ENCODE data around the gene C6orf141. TPM values are rescaled to one million over a fixed set of nuclear protein-coding genes. Genes with fewer than 3 reads are reported as not detected.

Gene C6orf141
- total and polyA plus RNA-seq, 10 of the 15 experiments (the other 5 are each of a cell fraction or from before 2014, with no cell fraction given): 0.05 to 0.19 TPM; not detected in 8

GRCh38 chr6:49526598-49526997 is 23.9 kb upstream of the C6orf141 start:
- POLR2A ChIA-PET: interaction anchor here (1.0 kb wide), 1 partner anchor 9 kb away, joined by 3 read pairs; no protein-coding TSS in a partner anchor
- no peak overlapping the region for H2AFZ ChIP-seq (ENCODE audit: control insufficient read depth, low read depth, low read length)
- RAD21 ChIA-PET (ENCODE audit: unreplicated experiment): no interaction called here
- ATAC-seq (no peak), DNase-seq (ENCODE audit: low read depth, low spot score) (no peak), FAIRE-seq (no peak)
- TF ChIP-seq USF2 (IDR thresholded peaks at IDR 0.05; ENCODE audit: borderline replicate concordance, low read depth, low read length) (no peak), FOXK2 (IDR thresholded peaks at IDR 0.05) (no peak), CBX3 (IDR thresholded peaks at IDR 0.05; ENCODE audit: borderline replicate concordance, low read depth) (no peak), ZNF217 (IDR thresholded peaks at IDR 0.05) (no peak), POLR2A (IDR thresholded peaks at IDR 0.05; ENCODE audit: low read depth, low read length) (no peak), BCL11A (IDR thresholded peaks at IDR 0.05; ENCODE audit: low read depth, low read length) (no peak), TAF1 (IDR thresholded peaks at IDR 0.05; ENCODE audit: borderline replicate concordance, low read depth, low read length) (no peak), NFYA (IDR thresholded peaks at IDR 0.05; ENCODE audit: borderline replicate concordance, low read depth, low read length) (no peak), BCLAF1 (IDR thresholded peaks at IDR 0.05) (no peak), MXI1 (IDR thresholded peaks at IDR 0.05; ENCODE audit: low read depth, low read length) (no peak), POLR2AphosphoS5 (IDR thresholded peaks at IDR 0.05; ENCODE audit: low read length) (no peak), SIX5 (IDR thresholded peaks at IDR 0.05; ENCODE audit: low read depth, low read length, severe bottlenecking) (no peak), ZNF622 (IDR thresholded peaks at IDR 0.05) (no peak), SRF (IDR thresholded peaks at IDR 0.05; ENCODE audit: low read depth in 2 of 2, low read length in 2 of 2) (no peak)
- TF ChIP-seq, protein P1, sequence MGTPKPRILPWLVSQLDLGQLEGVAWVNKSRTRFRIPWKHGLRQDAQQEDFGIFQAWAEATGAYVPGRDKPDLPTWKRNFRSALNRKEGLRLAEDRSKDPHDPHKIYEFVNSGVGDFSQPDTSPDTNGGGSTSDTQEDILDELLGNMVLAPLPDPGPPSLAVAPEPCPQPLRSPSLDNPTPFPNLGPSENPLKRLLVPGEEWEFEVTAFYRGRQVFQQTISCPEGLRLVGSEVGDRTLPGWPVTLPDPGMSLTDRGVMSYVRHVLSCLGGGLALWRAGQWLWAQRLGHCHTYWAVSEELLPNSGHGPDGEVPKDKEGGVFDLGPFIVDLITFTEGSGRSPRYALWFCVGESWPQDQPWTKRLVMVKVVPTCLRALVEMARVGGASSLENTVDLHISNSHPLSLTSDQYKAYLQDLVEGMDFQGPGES (IDR thresholded peaks at IDR 0.05): no peak
- in situ Hi-C loops (cut with MboI): loop anchor here (5.0 kb wide), 1 partner anchor 81 kb away; no protein-coding TSS in a partner anchor
- H3K27me3 ChIP-seq (replicated peaks in 1 of 2; ENCODE audit: control insufficient read depth in 2 of 2, insufficient read depth in 2 of 2, low read length in 1 of 2): no peaks in the 10 kb centered on the region
- H3K9me3 ChIP-seq (replicated peaks; ENCODE audit: control insufficient read depth, insufficient read depth, low read length): no peaks in the 10 kb centered on the region
- H3K27ac ChIP-seq (ENCODE audit: control insufficient read depth, insufficient read depth): no peak overlapping the region
- no TSS peak for BruUV-seq (replicated peaks)
- CTCF ChIA-PET: no interaction called here
- H3K4me2 ChIP-seq (ENCODE audit: control insufficient read depth, insufficient read depth): no peak overlapping the region
- intact Hi-C loops (cut with micrococcal nuclease; ENCODE audit: unreplicated experiment): no loop called here
- no peaks in the 10 kb centered on the region for H3K36me3 ChIP-seq (ENCODE audit: control insufficient read depth in 2 of 2, insufficient read depth in 2 of 2, low read length in 1 of 2)
- H3K79me2 ChIP-seq (ENCODE audit: control insufficient read depth, insufficient read depth, low read length): no peaks in the 10 kb centered on the region
- SMC1A ChIA-PET (ENCODE audit: uncharacterized antibody, unreplicated experiment): no interaction called here
- 26% methylated on average over 12 of the region's 12 CpGs for WGBS (ENCODE audit: insufficient coverage, insufficient replicate concordance, low lambda C conversion rate, missing lambda C conversion rate)
- no peaks in the 10 kb centered on the region for H3K4me1 ChIP-seq (ENCODE audit: control insufficient read depth, insufficient read depth, low read length)
- H3K9ac ChIP-seq (ENCODE audit: control insufficient read depth, insufficient read depth, low read length): no peak overlapping the region
- H4K20me1 ChIP-seq (ENCODE audit: control insufficient read depth, insufficient read depth): no peaks in the 10 kb centered on the region
- H3K4me3 ChIP-seq: no peak overlapping the region
